ENCODE measurements around the gene SCFD2.

SCFD2 gene

GRCh38 chr4:53118676-53119075 is 247.2 kb downstream of the SCFD2 start:
- no peak for DNase-seq (ENCODE audit: low read depth in 2 of 2, low spot score in 1 of 2)

- no peak for DNase-seq (ENCODE audit: low read depth in 2 of 2, low spot score in 1 of 2)
Measured at GRCh38 chr4:53116954-53117353, 248.9 kb downstream of the SCFD2 start.

- DNase-seq (ENCODE audit: low read depth in 2 of 2, low spot score in 1 of 2), result no peak
Measured at GRCh38 chr4:53113431-53114225, 252.2 kb downstream of the SCFD2 start.

GRCh38 chr4:53105313-53105712 is 260.5 kb downstream of the SCFD2 start:
- DNase-seq (ENCODE audit: low read depth in 2 of 2, low spot score in 1 of 2), result no peak

GRCh38 chr4:53103481-53103880 is 262.4 kb downstream of the SCFD2 start:
- no peak for DNase-seq (ENCODE audit: low read depth in 2 of 2, low spot score in 1 of 2)

GRCh38 chr4:53101191-53101581 is 264.7 kb downstream of the SCFD2 start:
- no peak for DNase-seq (ENCODE audit: low read depth in 2 of 2, low spot score in 1 of 2)

GRCh38 chr4:53100501-53101190 is 265.2 kb downstream of the SCFD2 start:
- no peak for DNase-seq (ENCODE audit: low read depth in 2 of 2, low spot score in 1 of 2)

- DNase-seq (ENCODE audit: low read depth in 2 of 2, low spot score in 1 of 2), result no peak
Measured at GRCh38 chr4:53098681-53099121, 267.2 kb downstream of the SCFD2 start.

- no peak for DNase-seq (ENCODE audit: low read depth in 2 of 2, low spot score in 1 of 2)
Measured at GRCh38 chr4:53094040-53094439, 271.8 kb downstream of the SCFD2 start.

- no peak for DNase-seq (ENCODE audit: low read depth in 2 of 2, low spot score in 1 of 2)
Measured at GRCh38 chr4:53089936-53090729, 275.7 kb downstream of the SCFD2 start.

GRCh38 chr4:53088152-53088551 is 277.7 kb downstream of the SCFD2 start:
- no peak for DNase-seq (ENCODE audit: low read depth in 2 of 2, low spot score in 1 of 2)

- DNase-seq (ENCODE audit: low read depth in 2 of 2, low spot score in 1 of 2), result no peak
Measured at GRCh38 chr4:53076374-53076958, 289.4 kb downstream of the SCFD2 start.

- no peak for DNase-seq (ENCODE audit: low read depth in 2 of 2, low spot score in 1 of 2)
Measured at GRCh38 chr4:53075162-53075785, 290.6 kb downstream of the SCFD2 start.

GRCh38 chr4:53068755-53069330 is 297.0 kb downstream of the SCFD2 start:
- DNase-seq (ENCODE audit: low read depth in 2 of 2, low spot score in 1 of 2), result no peak

- no peak for DNase-seq (ENCODE audit: low read depth in 2 of 2, low spot score in 1 of 2)
Measured at GRCh38 chr4:53067125-53067802, 298.6 kb downstream of the SCFD2 start.

GRCh38 chr4:53066155-53066554 is 299.7 kb downstream of the SCFD2 start:
- DNase-seq (ENCODE audit: low read depth in 2 of 2, low spot score in 1 of 2), result no peak

GRCh38 chr4:53064609-53065008 is 301.3 kb downstream of the SCFD2 start:
- DNase-seq (ENCODE audit: low read depth in 2 of 2, low spot score in 1 of 2), result no peak

- no peak for DNase-seq (ENCODE audit: low read depth in 2 of 2, low spot score in 1 of 2)
Measured at GRCh38 chr4:53061091-53061850, 304.6 kb downstream of the SCFD2 start.

- no peak for DNase-seq (ENCODE audit: low read depth in 2 of 2, low spot score in 1 of 2)
Measured at GRCh38 chr4:53060278-53060677, 305.6 kb downstream of the SCFD2 start.
